HG03565 (cell line): Measurements from ENCODE around the gene SYT2.

Experiments used
- ATAC-seq: cut with Tn5 transposase; IDR thresholded peaks from one replicate; pipeline ENCODE4 v1.9.1; 2021; ENCODE audit warnings: mild to moderate bottlenecking, moderate library complexity; ENCODE audit not compliant: unreplicated experiment

SYT2 gene

GRCh38 chr1:202706851-202707250, 3.4 kb downstream of the SYT2 start:
- ATAC-seq: no peak

GRCh38 chr1:202704601-202705000, 5.7 kb downstream of the SYT2 start:
- ATAC-seq: no peak

GRCh38 chr1:202703191-202703590, 7.1 kb downstream of the SYT2 start:
- no peak for ATAC-seq

- no peak for ATAC-seq
Observed at GRCh38 chr1:202702088-202702487, 8.2 kb downstream of the SYT2 start.

GRCh38 chr1:202701200-202701599, 9.1 kb downstream of the SYT2 start:
- ATAC-seq: no peak

GRCh38 chr1:202700061-202700460, 10.2 kb downstream of the SYT2 start:
- no peak for ATAC-seq

- no peak for ATAC-seq
Observed at GRCh38 chr1:202698276-202698675, 12.0 kb downstream of the SYT2 start.

GRCh38 chr1:202697038-202697437, 13.2 kb downstream of the SYT2 start:
- no peak for ATAC-seq

- ATAC-seq: no peak
Observed at GRCh38 chr1:202694314-202694713, 15.9 kb downstream of the SYT2 start.

GRCh38 chr1:202692959-202693555, 17.2 kb downstream of the SYT2 start:
- ATAC-seq: no peak

GRCh38 chr1:202691816-202692215, 18.4 kb downstream of the SYT2 start:
- no peak for ATAC-seq

GRCh38 chr1:202689493-202690342, 20.5 kb downstream of the SYT2 start:
- no peak for ATAC-seq

- no peak for ATAC-seq
Observed at GRCh38 chr1:202689082-202689481, 21.2 kb downstream of the SYT2 start.

GRCh38 chr1:202688401-202688800, 21.9 kb downstream of the SYT2 start:
- ATAC-seq: no peak

GRCh38 chr1:202687798-202688197, 22.5 kb downstream of the SYT2 start:
- ATAC-seq: no peak

- ATAC-seq: no peak
Observed at GRCh38 chr1:202687370-202687769, 22.9 kb downstream of the SYT2 start.

- ATAC-seq: no peak
Observed at GRCh38 chr1:202685641-202686040, 24.6 kb downstream of the SYT2 start.

GRCh38 chr1:202684716-202685115, 25.5 kb downstream of the SYT2 start:
- ATAC-seq: no peak

- no peak for ATAC-seq
Observed at GRCh38 chr1:202683029-202683428, 27.2 kb downstream of the SYT2 start.

- no peak for ATAC-seq
Observed at GRCh38 chr1:202682477-202682876, 27.8 kb downstream of the SYT2 start.

- ATAC-seq: no peak
Observed at GRCh38 chr1:202681736-202682420, 28.4 kb downstream of the SYT2 start.
